ENCODE measurements around the gene CNKSR1.

DNA sequence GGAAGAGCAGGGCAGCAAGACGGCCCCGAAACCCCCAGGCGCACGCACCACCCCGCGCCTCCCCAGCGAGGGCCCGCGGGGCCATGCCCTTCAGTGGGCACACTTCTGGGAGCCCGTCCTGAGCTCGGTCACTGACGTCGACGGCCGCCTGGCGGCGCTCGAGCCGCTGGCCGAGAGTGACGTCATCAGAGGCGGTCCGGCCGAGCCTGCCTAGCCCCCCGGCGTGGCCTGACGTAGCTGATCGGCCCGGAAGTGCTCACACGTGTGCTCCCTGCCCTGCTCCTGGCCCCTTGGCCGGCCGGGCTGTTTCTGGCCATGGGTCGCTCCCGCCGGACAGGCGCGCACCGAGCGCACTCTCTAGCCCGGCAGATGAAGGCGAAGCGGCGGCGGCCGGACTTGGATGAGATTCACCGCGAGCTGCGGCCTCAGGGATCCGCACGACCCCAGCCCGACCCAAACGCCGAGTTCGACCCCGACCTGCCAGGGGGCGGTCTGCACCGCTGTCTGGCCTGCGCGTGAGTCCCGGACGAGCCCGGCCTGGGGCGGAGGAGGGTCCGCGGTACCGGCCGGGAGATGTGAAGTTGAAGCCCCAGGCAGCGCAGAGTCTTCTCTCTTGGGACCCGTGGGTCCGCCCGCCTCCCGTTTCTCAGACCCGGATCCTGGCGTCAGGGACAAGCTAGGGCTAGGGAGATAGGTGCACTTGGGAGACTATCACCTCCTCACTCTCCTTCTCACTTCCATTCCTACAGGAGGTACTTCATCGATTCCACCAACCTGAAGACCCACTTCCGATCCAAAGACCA is 7.4 kb upstream of the CNKSR1 start, which contains the start of gene ZNF593:
- TF ChIP-seq, protein P1, sequence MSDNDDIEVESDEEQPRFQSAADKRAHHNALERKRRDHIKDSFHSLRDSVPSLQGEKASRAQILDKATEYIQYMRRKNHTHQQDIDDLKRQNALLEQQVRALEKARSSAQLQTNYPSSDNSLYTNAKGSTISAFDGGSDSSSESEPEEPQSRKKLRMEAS (IDR thresholded peaks at IDR 0.05): peak; percentile 98
- TF ChIP-seq EP300 (IDR thresholded peaks at IDR 0.05; ENCODE audit: borderline replicate concordance): no peak

Data from Ishikawa (cell line).